K562 (cell line): ENCODE data around the gene TMEM225B. TPM values are rescaled to one million over a fixed set of nuclear protein-coding genes. Genes with fewer than 3 reads are reported as not detected.

Source experiments
- ARID3A ChIP-seq: IDR thresholded peaks from 2 replicates; pipeline ENCODE4 v1.6.1; 2012; ENCODE audit warnings: low read depth, low read length, improper control_type of control experiment, borderline replicate concordance
- ARNT ChIP-seq, 2 experiments: fragments of 450-650 bp; IDR thresholded peaks; 2 replicates each; pipeline ENCODE4 v1.6.1; 2016; ENCODE audit warnings: mild to moderate bottlenecking in 1 of 2
- BRD4 ChIP-seq: fragments of 200-600 bp; sonication (generic); IDR thresholded peaks from 2 replicates; pipeline ENCODE4 v1.6.1; 2017; ENCODE audit warnings: inconsistent platforms
- CEBPB ChIP-seq: fragments of 450-650 bp; IDR thresholded peaks from 2 replicates; pipeline ENCODE4 v1.6.1; 2016; ENCODE audit warnings: missing genetic modification characterization, missing compliant biosample characterization
- DPF2 ChIP-seq: fragments of 450-650 bp; IDR thresholded peaks from 2 replicates; pipeline ENCODE4 v1.6.1; 2016
- HMGN3 ChIP-seq: IDR thresholded peaks from 2 replicates; pipeline ENCODE4 v1.6.1; 2011; ENCODE audit warnings: borderline replicate concordance, low read depth, mild to moderate bottlenecking, mixed read lengths, low read length; ENCODE audit not compliant: insufficient read length; ENCODE audit errors: extremely low read depth
- IFI16 ChIP-seq: fragments of 250-450 bp; sonication (Bioruptor Pico); IDR thresholded peaks from 2 replicates; pipeline ENCODE4 v2.1.2; 2022; ENCODE audit warnings: mild to moderate bottlenecking, inconsistent platforms
- KHSRP ChIP-seq: fragments of 450-650 bp; IDR thresholded peaks from 2 replicates; pipeline ENCODE4 v1.6.1; 2017
- MEF2A ChIP-seq: IDR thresholded peaks from 2 replicates; pipeline ENCODE4 v1.6.1; 2011; ENCODE audit warnings: low read depth, mild to moderate bottlenecking, low read length, moderate library complexity; ENCODE audit not compliant: control insufficient read depth
- MLX ChIP-seq, 2 experiments: fragments of 450-650 bp in 1 of 2; sonication (generic) in 1 of 2; formaldehyde crosslinking; conservative IDR thresholded peaks; 2 replicates each; pipeline versions ENCODE4 v1.4.0 to v1.8.1; 2020 to 2022; ENCODE audit warnings: mild to moderate bottlenecking in 1 of 2, missing genetic modification reagents in 1 of 2
- POLR2B ChIP-seq: fragments of 450-650 bp; IDR thresholded peaks from 2 replicates; pipeline ENCODE4 v1.6.1; 2018; ENCODE audit warnings: low read depth; ENCODE audit not compliant: partially characterized antibody
- SOX6 ChIP-seq: fragments of 450-650 bp; IDR thresholded peaks from 2 replicates; pipeline ENCODE4 v1.6.1; 2014; ENCODE audit warnings: mild to moderate bottlenecking
- SRSF1 ChIP-seq: fragments of 200-400 bp; formaldehyde crosslinking; IDR thresholded peaks from 2 replicates; pipeline ENCODE4 v1.6.1; 2017; ENCODE audit warnings: mild to moderate bottlenecking, low read depth, low read length, moderate library complexity
- TCF3 ChIP-seq: sonication (generic); formaldehyde crosslinking; IDR thresholded peaks from 2 replicates; pipeline ENCODE4 v1.4.0; 2020; ENCODE audit warnings: mild to moderate bottlenecking, missing genetic modification reagents
- TGIF2 ChIP-seq: sonication (generic); formaldehyde crosslinking; IDR thresholded peaks from 2 replicates; pipeline ENCODE4 v1.8.1; 2022; ENCODE audit warnings: mild to moderate bottlenecking, missing genetic modification reagents, moderate library complexity
- THAP7 ChIP-seq: fragments of 250-450 bp; sonication (Bioruptor Pico); IDR thresholded peaks from 2 replicates; pipeline ENCODE4 v1.5.0; 2021
- XRCC5 ChIP-seq: fragments of 200-400 bp; formaldehyde crosslinking; IDR thresholded peaks from 2 replicates; pipeline ENCODE4 v1.6.1; 2017; ENCODE audit warnings: low read depth, mild to moderate bottlenecking, low read length
- YBX1 ChIP-seq: fragments of 450-650 bp; IDR thresholded peaks from 2 replicates; pipeline ENCODE4 v1.7.1; 2016; ENCODE audit warnings: mild to moderate bottlenecking
- ZBTB33 ChIP-seq: sonication (generic); formaldehyde crosslinking; IDR thresholded peaks from 2 replicates; pipeline ENCODE4 v1.8.1; 2023; ENCODE audit warnings: mild to moderate bottlenecking, missing genetic modification reagents
- ZBTB5 ChIP-seq: fragments of 450-650 bp; IDR thresholded peaks from 2 replicates; pipeline ENCODE4 v1.6.1; 2017; ENCODE audit warnings: antibody characterized with exemption
- ZC3H4 ChIP-seq: sonication (generic); formaldehyde crosslinking; IDR thresholded peaks from 2 replicates; pipeline ENCODE4 v1.9.0; 2021; ENCODE audit warnings: missing genetic modification reagents, borderline replicate concordance
- polyA plus RNA-seq, 8 experiments: library from polyadenylated mRNA; depleted of rRNA in 4 of 8; stranded (reverse) in 5 of 8; unstranded in 3 of 8; fragments of >200 nt; fragmentation: Nextera tagmentation in 2 of 8; fragmentation: Illumina TruSeq in 1 of 8; extraction: Ambion mirVana in 2 of 8; extraction: Trizol in 1 of 8; gene quantifications; 2 replicates each; pipeline versions ENCODE4 v1.2.1 to v1.2.3, GENCODE V29; 2011 to 2014; ENCODE audit warnings: inconsistent platforms in 1 of 8, missing spikeins in 1 of 8
- total RNA-seq, 7 experiments: library from RNA; depleted of rRNA in 6 of 7; stranded (reverse); fragments of >200 nt in 6 of 7; fragmentation: Illumina TruSeq in 2 of 7; extraction: Trizol in 2 of 7; gene quantifications; 2 replicates each; pipeline versions ENCODE4 v1.2.1 to v1.2.3, GENCODE V29; 2011 to 2021; ENCODE audit warnings: low replicate concordance in 1 of 7

TMEM225B gene
- total and polyA plus RNA-seq, 9 of the 15 experiments (the other 6 are each of a cell fraction or from before 2014, with no cell fraction given): 0.08 to 0.73 (median 0.56) TPM

- TF ChIP-seq ZBTB33 (CRISPR knock-in tag) (peak; percentile 66), POLR2B (peak; percentile 95), CEBPB (tag) (no peak), BRD4 (peak; percentile 84; the same call in 1 of the 2 replicates), ZBTB5 (no peak), TCF3 (CRISPR knock-in tag) (peak; percentile 44), IFI16 (CRISPR knock-in tag) (no peak), ARNT (IDR thresholded peaks at IDR 0.05) (peak; percentile 89 to 94), KHSRP (no peak), THAP7 (CRISPR knock-in tag) (peak; percentile 82; the same call in 1 of the 2 replicates), SRSF1 (no peak), MLX (CRISPR knock-in tag; conservative IDR thresholded peaks at IDR 0.05) (peak in 1 of 2 experiments; percentile 78; a peak in 1 of 4 replicates), ARID3A (no peak), ZC3H4 (CRISPR knock-in tag) (no peak), TGIF2 (CRISPR knock-in tag) (peak; percentile 74; the same call in 1 of the 2 replicates), SOX6 (peak; percentile 61), HMGN3 (peak; percentile 78), DPF2 (peak; percentile 64; the same call in 1 of the 2 replicates), MEF2A (peak; percentile 62; the same call in 1 of the 2 replicates), YBX1 (no peak), XRCC5 (peak; percentile 98)
Observed at GRCh38 chr7:99616359-99617191, 18.5 kb downstream of the TMEM225B start, which contains the start of gene ZSCAN25 (continued).
